ENCODE data around the gene TRAPPC12. TPM values are rescaled to one million over a fixed set of nuclear protein-coding genes. Genes with fewer than 3 reads are reported as not detected.
A peak's percentile ranks its signal among the peaks of the same experiment; 100 is the strongest.
"Not testable (repeated sequence)": the region's sequence is repeated elsewhere in the genome, so short reads cannot be mapped to it uniquely, and the experiment has no call there.

TRAPPC12 gene
- polyA plus RNA-seq (ENCODE audit: insufficient read length): 83.0 TPM

DNA sequence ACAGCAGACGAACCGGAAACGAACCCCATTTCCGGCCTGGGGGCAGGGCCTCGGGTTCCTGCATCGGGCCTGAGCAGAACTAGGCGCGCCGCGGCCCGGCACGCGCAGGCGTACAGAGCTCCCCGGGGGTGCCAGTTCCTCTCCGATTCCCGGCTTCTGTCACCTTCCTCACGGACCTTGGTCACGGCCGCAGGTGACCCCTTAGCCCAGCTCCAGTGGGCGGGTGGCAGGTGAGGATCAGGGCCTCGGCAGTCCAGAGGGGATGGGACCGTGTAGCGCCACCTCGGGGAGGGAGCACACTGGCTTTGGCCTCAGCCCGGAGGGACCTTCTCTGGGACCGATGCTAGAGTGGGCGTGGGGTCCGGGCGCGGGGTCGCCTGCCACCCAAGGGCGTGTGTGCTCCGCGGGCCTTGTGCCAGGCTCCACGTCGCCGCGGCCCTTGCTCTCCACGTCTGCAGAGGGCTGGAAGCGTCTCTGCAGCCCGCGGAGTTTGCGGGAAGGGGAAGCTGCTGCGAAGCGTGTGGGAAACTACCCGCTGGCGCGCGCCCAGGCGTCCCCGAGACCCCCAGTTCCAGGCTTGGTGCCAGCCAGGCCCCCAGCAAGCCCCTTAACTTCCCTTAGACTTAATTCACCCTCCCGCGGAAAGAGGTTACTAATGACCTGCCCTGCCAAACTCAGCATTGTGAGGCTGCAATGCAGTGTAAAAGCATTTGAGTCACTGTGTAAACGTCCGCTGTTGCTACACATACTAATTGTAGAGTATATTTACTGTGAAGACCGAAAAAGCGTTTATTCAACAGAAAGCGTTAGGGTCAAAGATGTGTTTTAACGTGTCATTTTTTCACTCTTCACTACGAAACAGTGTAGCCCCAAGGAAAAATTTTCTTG, at the start of gene TRAPPC12:
Gene TRAPPC12, plus strand, starts transcription at position 48 of the 888 bp plus-strand sequence. CDS start 7,930 bp downstream, outside the sequence.
- DNase-seq: peak; percentile 91

- no peak for DNase-seq
These were observed 47.4 kb upstream of the TRAPPC12 start for GRCh38 chr2:3332133-3332532.

GRCh38 chr2:3334392-3335345, 44.8 kb upstream of the TRAPPC12 start:
- DNase-seq: peak; percentile 83

DNA sequence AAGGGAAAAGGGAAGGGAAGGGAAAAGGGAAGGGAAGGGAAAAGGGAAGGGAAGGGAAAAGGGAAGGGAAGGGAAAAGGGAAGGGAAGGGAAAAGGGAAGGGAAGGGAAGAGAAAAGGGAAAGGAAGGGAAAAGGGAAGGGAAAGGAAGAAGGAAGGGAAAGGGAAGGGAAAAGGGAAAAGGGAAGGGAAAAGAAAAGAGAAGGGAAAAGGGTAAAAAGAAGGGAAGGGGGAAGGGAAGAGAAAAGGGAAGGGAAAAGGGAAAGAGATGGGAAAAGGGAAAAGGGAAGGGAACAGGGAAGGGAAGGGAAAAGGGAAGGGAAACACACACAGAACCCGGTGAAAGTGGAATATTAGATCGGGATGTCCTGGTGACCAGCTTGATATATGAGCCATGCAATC, 42.6 kb upstream of the TRAPPC12 start:
- no peak for DNase-seq

GRCh38 chr2:3338340-3338739, 41.2 kb upstream of the TRAPPC12 start:
- DNase-seq: no peak

GRCh38 chr2:3340144-3340543, 39.4 kb upstream of the TRAPPC12 start:
- no peak for DNase-seq

- no peak for DNase-seq
These were observed 38.2 kb upstream of the TRAPPC12 start for GRCh38 chr2:3341336-3341735.

GRCh38 chr2:3342324-3342723, 37.2 kb upstream of the TRAPPC12 start:
- no peak for DNase-seq

DNA sequence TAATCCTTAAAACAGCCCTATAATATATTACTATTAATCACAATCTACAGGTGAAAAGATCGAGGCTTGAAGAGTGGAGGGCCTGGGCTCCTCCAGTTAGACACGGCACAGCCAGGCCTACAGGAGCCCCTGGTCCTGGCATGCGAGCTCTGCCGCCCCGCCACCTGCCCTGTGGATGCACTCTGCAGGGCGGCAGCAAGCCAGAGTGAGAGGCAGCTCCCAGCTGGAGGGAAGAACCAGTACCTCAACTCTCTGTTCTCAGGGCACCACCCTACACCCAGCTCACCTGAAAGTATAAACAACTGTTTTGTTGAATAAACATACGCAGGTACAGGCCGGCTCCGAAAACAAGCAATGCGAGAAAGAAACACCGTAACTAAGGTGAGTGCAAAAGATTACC, 36.5 kb upstream of the TRAPPC12 start:
- DNase-seq: no peak

DNA sequence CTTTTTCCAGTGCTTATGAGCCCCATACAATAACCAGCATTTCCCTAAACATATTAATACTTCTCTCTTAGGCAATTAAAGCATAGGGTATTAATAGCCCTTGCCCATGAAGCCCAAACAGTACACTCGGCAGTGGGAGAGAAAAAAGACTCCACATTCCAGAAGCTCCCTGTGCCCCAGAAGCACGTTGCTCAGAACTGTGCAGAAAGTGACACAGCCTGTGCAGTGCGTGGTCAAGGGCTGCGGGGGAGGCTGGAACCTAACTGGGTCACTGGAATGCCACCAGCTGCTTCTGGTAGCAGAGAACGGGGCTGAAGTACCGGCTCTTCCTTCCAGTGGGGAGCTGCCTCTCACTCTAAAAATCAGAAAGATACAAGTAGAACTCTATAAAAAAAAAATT, 34.6 kb upstream of the TRAPPC12 start:
- DNase-seq: no peak

DNA sequence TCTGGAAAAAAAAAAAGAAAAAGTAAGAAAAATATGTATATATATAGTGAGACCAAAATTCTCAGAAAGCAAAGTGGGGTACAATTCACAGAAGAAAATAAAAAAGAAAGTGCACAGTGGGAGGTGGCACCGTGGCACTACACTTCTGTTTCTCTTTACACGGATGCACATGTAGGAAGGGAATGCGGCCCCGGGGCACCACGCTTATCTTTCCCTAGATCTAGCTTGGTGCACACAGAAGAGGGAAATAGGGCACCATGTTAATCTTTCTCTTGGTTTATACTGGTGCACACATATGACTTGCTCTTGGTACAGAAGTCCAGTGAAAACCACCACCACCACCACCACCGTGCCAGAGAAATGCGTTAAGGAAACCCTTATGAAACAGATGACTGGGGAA, 33.9 kb upstream of the TRAPPC12 start:
- no peak for DNase-seq

- DNase-seq: no peak
These were observed 30.7 kb upstream of the TRAPPC12 start for GRCh38 chr2:3348767-3349166.

DNA sequence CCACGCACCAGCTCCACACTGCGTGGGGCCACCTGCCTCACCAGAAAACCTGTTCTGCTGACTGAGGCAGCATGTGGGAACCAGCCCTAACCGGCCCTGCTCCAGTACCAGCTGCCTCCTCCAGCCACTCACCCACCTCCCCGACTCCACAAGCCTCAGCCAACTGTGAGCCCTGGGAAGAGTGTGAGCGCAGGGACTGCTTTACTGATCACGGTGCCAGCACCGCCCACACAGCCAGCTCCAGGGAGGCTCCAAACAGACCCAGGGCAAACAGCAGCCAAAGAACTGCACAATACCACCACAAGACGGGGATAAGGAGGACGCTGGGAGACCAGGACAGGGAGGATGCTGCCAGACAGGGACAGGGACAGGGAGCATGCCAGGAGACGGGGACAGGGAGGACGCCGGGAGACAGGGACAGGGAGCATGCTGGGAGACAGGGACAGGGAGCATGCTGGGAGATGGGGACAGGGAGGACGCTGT, 30.2 kb upstream of the TRAPPC12 start:
- peak; percentile 6 for DNase-seq

DNA sequence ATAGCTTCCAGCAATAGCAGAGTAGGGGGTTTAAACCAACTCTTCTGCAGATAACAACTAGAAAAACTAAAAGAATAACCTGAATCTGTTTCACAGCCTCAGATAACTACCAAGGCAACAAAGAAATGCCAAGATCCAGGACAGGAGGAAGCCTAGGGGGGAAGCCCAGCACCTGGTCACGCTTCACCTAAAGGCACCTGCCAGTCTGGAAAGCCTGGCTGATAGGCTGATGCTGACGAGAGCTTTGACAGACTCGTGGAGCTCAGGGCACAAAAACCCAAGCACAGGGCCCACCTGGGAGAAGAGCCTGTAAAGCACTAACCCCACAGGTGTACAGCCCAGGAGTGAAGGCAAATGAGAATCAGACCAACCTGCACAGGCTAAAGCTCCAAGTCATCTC, 24.5 kb upstream of the TRAPPC12 start:
- no peak for DNase-seq

GRCh38 chr2:3355951-3356569, 23.4 kb upstream of the TRAPPC12 start:
- no peak for DNase-seq

GRCh38 chr2:3356799-3357198, 22.7 kb upstream of the TRAPPC12 start:
- DNase-seq: no peak

GRCh38 chr2:3357446-3357845, 22.0 kb upstream of the TRAPPC12 start:
- not testable (repeated sequence) for DNase-seq

DNA sequence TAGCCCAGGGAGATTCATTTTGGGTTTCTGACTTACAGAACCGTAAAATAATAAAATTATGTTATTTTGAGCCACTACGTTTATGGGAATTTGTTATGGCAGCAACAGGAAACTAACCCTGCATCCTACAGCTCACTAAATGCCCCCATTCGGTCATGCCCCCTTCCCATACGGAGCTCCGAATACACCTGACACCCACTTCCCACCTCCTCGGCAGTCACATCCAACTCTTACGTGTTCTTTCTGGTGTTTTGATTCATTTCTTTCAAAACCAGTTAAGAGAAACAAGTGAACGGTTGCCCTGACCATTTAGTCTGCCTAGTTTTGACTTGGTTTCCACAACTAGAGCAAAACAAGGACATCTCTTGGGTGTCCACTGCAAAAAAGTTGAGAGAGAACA, 21.6 kb upstream of the TRAPPC12 start:
- DNase-seq: no peak

DNA sequence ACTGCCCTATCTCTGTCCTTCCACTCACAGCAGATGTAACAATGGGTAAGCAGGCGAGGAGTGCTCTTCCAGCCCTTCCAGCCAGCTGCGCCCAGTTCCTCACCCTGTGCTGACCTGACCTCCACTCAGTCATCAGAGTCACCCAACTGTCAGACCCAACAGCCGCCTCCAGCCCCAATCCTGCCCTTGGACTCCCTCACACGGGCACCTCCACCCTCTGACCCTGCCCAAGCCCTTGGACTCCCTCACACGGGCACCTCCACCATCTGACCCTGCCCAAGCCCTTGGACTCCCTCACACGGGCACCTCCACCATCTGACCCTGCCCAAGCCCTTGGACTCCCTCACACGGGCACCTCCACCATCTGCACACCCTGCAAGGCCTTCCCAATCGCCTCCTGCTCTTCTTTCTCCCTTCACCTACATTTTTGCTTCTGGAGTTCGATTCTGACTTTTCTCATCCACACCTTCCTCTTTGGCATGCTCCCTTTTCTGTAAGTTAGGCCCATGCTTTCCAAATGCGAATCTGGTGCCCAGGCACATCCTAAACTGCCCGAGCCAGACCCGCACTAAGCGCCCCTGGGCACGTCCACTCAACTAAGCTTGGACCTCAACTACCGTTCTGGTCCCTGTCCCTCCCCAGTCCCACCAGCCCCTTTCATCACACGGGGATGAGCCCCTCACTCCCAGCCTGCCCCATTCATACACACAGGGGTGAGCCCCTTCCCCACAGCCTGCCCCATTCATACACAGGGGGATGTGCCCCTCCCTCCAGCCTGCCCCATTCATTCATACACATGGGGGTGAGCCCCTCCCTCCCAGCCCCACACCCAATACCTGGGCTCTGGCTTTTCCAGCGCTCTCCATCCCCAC, 17.7 kb upstream of the TRAPPC12 start:
- DNase-seq: no peak

DNA sequence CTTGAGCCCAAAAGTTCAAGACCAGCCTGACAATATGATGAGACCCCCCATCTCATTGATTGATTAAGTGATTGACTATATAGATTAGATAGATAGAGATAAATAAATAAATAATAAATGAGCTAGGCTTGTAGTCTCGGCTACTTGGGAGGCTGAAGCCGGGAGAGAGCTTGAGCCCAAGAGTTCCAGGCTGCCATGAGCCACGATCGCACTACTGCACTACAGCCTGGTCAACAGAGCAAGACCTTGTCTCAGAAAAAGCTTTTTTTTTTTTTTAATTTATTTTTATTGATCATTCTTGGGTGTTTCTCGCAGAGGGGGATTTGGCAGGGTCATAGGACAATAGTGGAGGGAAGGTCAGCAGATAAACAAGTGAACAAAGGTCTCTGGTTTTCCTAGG, 14.3 kb upstream of the TRAPPC12 start:
- DNase-seq: no peak

GRCh38 chr2:3368261-3368722, 11.2 kb upstream of the TRAPPC12 start:
- DNase-seq: no peak
